NAMALWA (cell line): ENCODE results near the gene UPK3BL1.
A peak's percentile ranks its signal among the peaks of the same experiment; 100 is the strongest.
"Not testable (repeated sequence)": the region's sequence is repeated elsewhere in the genome, so short reads cannot be mapped to it uniquely, and the experiment has no call there.

Experiments used
- DNase-seq: peaks from one replicate; pipeline ENCODE4 v3.0.0-alpha.2; 2015; ENCODE audit warnings: low spot score

The UPK3BL1 gene, protein sequence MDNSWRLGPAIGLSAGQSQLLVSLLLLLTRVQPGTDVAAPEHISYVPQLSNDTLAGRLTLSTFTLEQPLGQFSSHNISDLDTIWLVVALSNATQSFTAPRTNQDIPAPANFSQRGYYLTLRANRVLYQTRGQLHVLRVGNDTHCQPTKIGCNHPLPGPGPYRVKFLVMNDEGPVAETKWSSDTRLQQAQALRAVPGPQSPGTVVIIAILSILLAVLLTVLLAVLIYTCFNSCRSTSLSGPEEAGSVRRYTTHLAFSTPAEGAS

DNA sequence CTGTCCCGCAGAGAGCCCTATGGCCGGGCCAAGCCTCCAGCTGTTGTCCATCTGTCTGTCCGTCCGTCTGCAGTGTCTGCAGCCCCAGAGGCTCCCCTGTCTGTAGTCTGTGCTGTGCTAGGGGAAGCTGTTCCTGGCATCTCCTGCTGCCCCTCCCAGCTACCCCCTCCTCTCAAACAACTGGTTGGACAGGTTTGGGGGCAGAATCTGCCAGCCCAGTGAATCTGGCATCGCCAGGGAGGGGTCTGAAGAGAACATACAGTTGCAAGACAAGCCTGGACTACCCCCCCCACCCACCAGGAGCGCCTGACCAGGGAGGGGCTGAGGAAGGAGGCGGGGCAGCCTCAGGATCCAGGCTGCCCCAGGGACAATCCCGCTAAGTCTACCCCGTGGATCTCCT lies at the start of gene UPK3BL1:
Gene UPK3BL1 (minus strand): TSS at position 101 of the 400 bp plus-strand sequence. CDS start 50 bp downstream, at position 51.
- DNase-seq, result not testable (repeated sequence)

- not testable (repeated sequence) for DNase-seq
Measured at GRCh38 chr7:102690602-102691001, 48.0 kb upstream of the UPK3BL1 start.

DNA sequence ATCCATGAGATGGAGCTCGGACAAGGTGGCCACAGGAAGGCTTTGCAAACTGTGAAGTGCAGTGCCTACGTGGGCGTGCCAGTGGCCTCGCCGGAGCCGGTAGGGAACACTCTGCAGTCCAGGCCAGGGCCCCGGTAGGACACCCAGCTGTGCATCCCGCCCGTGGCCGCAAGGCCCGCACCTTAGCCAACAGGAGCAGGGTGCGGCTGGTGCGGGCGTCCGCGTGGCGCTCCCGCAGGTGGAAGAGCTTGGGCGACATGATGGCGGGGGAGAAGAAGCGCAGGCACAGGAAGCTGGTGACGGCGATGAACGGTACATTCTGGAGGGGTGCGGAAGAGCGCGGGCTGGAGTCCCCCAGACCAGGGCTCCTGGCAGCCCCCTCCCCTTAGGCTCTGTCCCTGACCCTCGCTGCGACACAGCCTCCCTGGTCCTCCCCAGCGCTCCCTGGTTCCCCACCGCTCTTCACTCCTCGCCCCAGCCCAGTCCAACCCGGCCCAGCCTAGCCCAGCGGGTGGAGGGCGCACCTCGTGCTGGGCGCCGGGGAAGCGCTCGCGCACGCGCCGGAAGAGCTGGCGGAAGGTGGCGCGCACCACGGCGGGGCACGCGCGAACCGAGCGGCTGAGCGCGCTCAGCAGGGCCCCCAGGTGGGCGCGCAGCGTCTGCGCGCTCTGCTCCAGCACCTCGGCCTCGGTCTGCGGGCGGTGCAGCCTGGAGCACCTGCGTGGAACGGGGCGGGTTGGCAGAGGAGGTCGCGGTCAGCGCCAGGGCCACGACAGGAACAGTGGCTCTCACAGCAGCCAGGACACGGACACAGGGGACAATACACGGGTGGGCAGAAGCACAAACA lies 47.1 kb upstream of the UPK3BL1 start:
- not testable (repeated sequence) for DNase-seq

DNA sequence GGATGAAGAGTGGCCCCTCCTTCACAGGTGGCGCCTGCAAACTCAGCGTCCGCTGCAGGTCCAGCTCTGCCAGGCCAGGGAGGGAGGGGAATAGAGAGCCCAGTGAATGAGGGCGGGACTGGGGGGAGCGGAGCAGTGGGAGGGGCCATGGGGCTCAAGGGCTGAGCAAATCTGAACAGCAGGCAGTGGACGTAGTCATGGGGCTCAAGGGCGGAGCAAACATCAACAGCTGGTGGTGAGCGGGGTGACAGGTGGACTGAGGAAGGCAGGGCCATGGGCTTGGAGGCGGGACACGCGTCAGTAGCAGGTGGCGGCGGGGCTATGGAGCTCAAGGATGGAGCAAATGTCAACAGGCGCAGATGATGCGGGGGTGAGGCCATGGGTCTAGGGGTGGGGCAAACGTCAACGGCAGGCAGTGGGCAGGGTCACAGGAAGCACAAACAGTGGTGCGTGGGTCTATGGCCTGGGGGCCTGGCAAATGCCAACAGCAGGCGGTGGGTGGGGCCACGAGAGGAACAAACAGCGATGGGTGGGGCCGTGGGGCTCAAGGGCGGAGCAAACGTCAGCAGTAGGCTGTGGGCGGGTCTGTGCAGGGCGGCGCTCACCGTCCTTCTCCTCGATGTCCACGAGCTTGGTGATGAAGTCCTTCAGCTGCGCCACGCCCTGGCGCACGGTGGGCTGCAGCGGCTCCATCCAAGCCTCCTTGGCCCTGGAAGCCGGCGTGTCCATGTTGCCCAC lies 45.9 kb upstream of the UPK3BL1 start:
- not testable (repeated sequence) for DNase-seq

DNA sequence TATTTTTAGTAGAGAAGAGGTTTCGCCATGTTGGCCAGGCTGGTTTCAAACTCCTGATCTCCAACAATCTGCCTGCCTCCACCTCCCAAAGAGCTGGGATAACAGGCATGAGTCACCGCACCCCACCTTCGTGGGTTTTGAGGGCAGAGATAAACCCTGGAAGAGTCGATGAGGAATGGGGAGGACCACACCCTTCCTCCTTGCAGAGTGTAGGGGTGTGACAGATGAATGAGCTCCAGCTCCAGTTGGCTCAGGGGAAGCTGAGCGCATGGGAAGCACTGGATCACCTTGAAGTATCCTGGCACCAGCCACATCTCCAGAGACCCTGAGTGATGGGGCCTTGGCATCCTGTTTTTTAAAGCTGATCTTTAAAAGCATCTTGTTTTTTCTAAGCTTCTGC lies 40.0 kb upstream of the UPK3BL1 start:
- DNase-seq, result not testable (repeated sequence)

GRCh38 chr7:102680780-102681179 lies 38.2 kb upstream of the UPK3BL1 start:
- not testable (repeated sequence) for DNase-seq

- DNase-seq, result not testable (repeated sequence)
Measured at GRCh38 chr7:102675545-102675944, 33.0 kb upstream of the UPK3BL1 start.

- DNase-seq, result not testable (repeated sequence)
Measured at GRCh38 chr7:102673447-102674067, 31.0 kb upstream of the UPK3BL1 start.

DNA sequence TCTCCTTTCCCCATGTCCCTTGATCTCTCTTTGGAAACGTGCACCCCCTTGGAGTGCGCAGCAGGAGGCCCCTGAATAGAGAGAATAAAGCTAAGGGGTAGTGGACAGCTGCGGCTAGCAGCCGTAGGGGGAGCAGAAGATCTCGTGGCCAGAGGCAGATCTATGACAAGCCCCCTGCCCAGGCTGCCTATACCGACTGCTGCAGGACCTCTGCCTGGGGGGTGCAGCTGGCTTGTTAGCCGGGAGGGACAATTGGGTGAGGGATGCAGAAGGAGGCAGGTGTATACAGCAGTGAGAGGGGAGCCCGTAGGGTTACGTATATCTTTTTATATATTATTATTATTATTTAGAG lies 29.3 kb upstream of the UPK3BL1 start:
- DNase-seq, result not testable (repeated sequence)

- peak; percentile 93 for DNase-seq
Measured at GRCh38 chr7:102671166-102671955, 28.8 kb upstream of the UPK3BL1 start, which contains the start of gene POLR2J2. Gene POLR2J2, minus strand, starts transcription at chr7:102671663. Its CDS starts 62 bp downstream, at chr7:102671601.

- not testable (repeated sequence) for DNase-seq
Measured at GRCh38 chr7:102667523-102667922, 24.9 kb upstream of the UPK3BL1 start.

DNA sequence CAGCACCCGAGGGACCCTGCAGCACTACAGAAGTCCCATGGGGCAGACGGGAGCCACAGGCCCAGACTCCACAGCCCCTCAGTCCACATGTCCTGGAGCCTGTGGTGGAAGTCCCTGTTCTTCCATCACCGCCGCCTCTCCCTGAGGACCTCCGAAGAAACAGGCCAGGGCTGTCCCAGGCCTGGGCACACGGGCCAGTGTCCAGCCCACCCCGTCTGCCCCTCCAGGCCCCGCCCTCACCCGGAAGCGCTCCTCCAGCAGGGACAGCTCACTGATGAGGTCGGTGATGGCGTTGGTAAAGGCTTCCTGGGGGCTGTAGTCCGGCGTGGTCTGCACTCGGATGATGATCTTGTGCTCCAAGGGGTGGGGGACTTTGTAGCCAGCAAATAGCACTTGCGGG lies 24.3 kb upstream of the UPK3BL1 start:
- not testable (repeated sequence) for DNase-seq

- DNase-seq, result not testable (repeated sequence)
Measured at GRCh38 chr7:102664765-102665164, 22.2 kb upstream of the UPK3BL1 start.

- DNase-seq, result not testable (repeated sequence)
Measured at GRCh38 chr7:102649924-102650323, 7.3 kb upstream of the UPK3BL1 start, which contains the start of gene SPDYE2B. Gene SPDYE2B, plus strand, starts transcription at chr7:102650319. Its CDS starts 2,030 bp downstream, at chr7:102652349.

- not testable (repeated sequence) for DNase-seq
Measured at GRCh38 chr7:102647813-102648212, 5.2 kb upstream of the UPK3BL1 start.

DNA sequence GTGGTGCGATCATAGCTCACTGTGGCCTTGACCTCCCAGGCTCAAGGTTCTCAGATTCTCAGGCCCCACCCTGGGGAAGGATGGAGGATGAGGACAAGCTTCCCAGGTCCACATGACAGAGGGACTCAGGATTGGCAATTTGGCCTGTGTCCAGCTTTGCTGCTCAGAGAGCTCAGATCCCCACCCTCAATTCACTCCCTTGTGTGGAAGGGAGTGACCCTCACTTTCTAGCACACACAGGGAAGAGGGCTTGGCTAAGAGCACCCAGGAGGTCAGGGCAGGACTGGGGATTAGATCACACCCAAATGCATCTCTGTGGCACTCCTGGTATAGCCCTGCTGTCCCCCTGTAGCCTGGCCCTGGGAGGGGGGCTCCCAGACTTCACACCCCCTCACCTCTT lies 813 bp upstream of the UPK3BL1 start:
- DNase-seq, result not testable (repeated sequence)

DNA sequence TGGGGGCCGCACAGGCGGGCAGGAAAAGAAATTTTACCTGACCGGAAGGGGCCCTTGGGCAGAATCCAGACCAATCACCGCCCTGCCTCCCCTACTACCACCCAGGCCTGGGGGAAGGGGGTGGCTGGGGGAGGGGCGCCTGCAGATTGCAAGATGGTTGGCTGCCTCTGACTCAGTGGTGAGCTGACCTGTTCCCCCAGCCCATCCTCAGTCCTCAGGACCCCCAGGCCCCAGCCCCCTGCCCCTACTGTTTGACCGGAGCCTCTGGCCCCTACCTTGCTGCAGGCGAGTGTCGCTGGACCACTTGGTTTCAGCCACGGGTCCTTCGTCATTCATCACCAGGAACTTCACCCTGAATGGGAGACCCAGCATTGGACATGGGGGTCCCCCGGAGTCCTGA lies 3.7 kb downstream of the UPK3BL1 start:
- DNase-seq, result peak; percentile 12

GRCh38 chr7:102636956-102637355 lies 5.6 kb downstream of the UPK3BL1 start:
- not testable (repeated sequence) for DNase-seq

DNA sequence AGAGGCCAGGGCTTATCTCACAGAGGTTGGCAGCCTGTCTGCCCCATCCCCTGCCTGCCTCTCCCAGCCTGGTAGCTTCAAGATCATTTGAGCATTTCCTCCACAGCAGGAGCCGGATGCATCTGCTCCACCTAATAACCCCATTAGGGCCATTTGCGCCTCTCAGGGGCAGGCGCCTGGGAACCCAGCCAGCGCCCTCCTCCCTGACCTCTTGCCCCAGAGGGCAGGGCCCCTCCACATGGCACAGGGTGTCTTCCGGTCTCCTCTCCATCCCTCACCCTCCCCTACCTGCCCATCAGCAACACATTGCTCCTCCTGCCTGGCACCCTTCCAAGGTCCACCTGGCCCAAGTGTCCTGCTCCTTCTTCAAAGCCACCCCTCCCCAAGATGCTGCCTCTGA lies 7.2 kb downstream of the UPK3BL1 start:
- not testable (repeated sequence) for DNase-seq

DNA sequence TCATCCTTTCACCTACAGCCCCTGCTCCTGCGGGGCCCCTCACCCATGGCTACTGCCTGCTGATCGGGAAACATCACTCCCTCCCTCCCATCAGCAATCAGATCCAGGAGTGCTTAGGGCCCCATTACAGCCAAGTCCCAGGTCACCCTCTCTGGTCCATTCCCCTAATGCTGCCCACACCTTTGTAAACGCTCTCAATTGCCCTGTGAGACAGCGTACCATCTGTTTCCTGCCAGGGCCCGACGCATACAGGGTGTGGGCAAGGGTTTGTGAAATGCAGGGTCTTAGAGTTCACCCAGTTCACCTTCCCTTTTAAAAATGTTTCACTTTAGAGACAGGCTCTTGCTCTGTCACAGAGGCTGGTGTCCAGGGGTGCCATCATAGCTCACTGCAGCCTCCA lies 8.3 kb downstream of the UPK3BL1 start:
- DNase-seq, result not testable (repeated sequence)

GRCh38 chr7:102630622-102631021 lies 12.0 kb downstream of the UPK3BL1 start:
- DNase-seq, result not testable (repeated sequence)
